Neuronal stem cell (in vitro differentiated cells): ENCODE measurements around the gene PROSER3.

Experiments used
- DNase-seq: peaks from one replicate; pipeline ENCODE4 v3.0.0-alpha.2; 2013; ENCODE audit warnings: low spot score
- H2AFZ ChIP-seq: one replicate; pipeline ENCODE4 v1.6.1; 2013; ENCODE audit warnings: mild to moderate bottlenecking, low read length, inconsistent platforms
- H2AK5ac ChIP-seq: 2 replicates; pipeline ENCODE4 v1.6.1; 2013; ENCODE audit warnings: low read depth, mild to moderate bottlenecking, inconsistent platforms, low read length, moderate library complexity, mixed read lengths
- H2BK120ac ChIP-seq: 2 replicates; pipeline ENCODE4 v1.6.1; 2013; ENCODE audit warnings: low read depth, mild to moderate bottlenecking, inconsistent platforms, low read length, moderate library complexity, mixed read lengths
- H2BK12ac ChIP-seq: one replicate; pipeline ENCODE4 v1.6.1; 2013; ENCODE audit warnings: low read length, inconsistent platforms
- H2BK15ac ChIP-seq: 2 replicates; pipeline ENCODE4 v1.6.1; 2013; ENCODE audit warnings: mild to moderate bottlenecking, low read length, inconsistent platforms, mixed read lengths
- H2BK5ac ChIP-seq: one replicate; pipeline ENCODE4 v1.6.1; 2013; ENCODE audit warnings: inconsistent platforms, mild to moderate bottlenecking, low read length, moderate library complexity
- H3K14ac ChIP-seq: one replicate; pipeline ENCODE4 v1.6.1; 2013; ENCODE audit warnings: low read length, inconsistent platforms
- H3K18ac ChIP-seq: 2 replicates; pipeline ENCODE4 v1.6.1; 2013; ENCODE audit warnings: low read length, inconsistent platforms
- H3K23ac ChIP-seq: 2 replicates; pipeline ENCODE4 v1.6.1; 2013; ENCODE audit warnings: low read depth, mild to moderate bottlenecking, mixed read lengths, low read length, inconsistent platforms; ENCODE audit not compliant: poor library complexity
- H3K27ac ChIP-seq: replicated peaks from 3 replicates; pipeline ENCODE4 v1.5.1; 2013; ENCODE audit warnings: low read length, inconsistent platforms
- H3K27me3 ChIP-seq, 3 experiments: 2 replicates each; pipeline ENCODE4 v1.6.1; 2013; ENCODE audit warnings: low read length in 3 of 3, mild to moderate bottlenecking in 2 of 3, inconsistent platforms in 1 of 3, low read depth in 1 of 3, mixed read lengths in 1 of 3, moderate library complexity in 1 of 3; ENCODE audit not compliant: control insufficient read depth in 3 of 3, insufficient read depth in 3 of 3
- H3K36me3 ChIP-seq, 2 donors: replicated peaks in 1 of 2; 2 replicates each; pipeline ENCODE4 v1.6.1; 2013; ENCODE audit warnings: low read length in 2 of 2; ENCODE audit not compliant: control insufficient read depth in 2 of 2, insufficient read depth in 2 of 2
- H3K4ac ChIP-seq: 2 replicates; pipeline ENCODE4 v1.6.1; 2013; ENCODE audit warnings: inconsistent platforms, mild to moderate bottlenecking, low read length, moderate library complexity
- H3K4me1 ChIP-seq, 2 donors: 1 replicate in 1 of 2; 2 replicates in 1 of 2; pipeline ENCODE4 v1.6.1; 2013; ENCODE audit warnings: low read length in 2 of 2, low read depth in 1 of 2; ENCODE audit not compliant: control insufficient read depth in 2 of 2, insufficient read depth in 1 of 2
- H3K4me2 ChIP-seq: one replicate; pipeline ENCODE4 v1.6.1; 2013; ENCODE audit warnings: mild to moderate bottlenecking, low read length, inconsistent platforms; ENCODE audit not compliant: insufficient read depth, poor library complexity, severe bottlenecking
- H3K4me3 ChIP-seq, 2 donors: 2 replicates each; pipeline ENCODE4 v1.5.1; 2013; ENCODE audit warnings: low read length in 2 of 2, mild to moderate bottlenecking in 2 of 2, inconsistent platforms in 1 of 2, moderate library complexity in 1 of 2
- H3K79me1 ChIP-seq: one replicate; pipeline ENCODE4 v1.6.1; 2013; ENCODE audit warnings: low read depth, mild to moderate bottlenecking, inconsistent platforms, low read length, moderate library complexity
- H3K9ac ChIP-seq: one replicate; pipeline ENCODE4 v1.6.1; 2013; ENCODE audit warnings: mild to moderate bottlenecking, low read depth, low read length, inconsistent platforms; ENCODE audit not compliant: poor library complexity
- H3K9me3 ChIP-seq, 2 donors: replicated peaks in 1 of 2; 2 replicates each; pipeline versions ENCODE3 to v1.6.1; 2013; ENCODE audit warnings: low read length in 2 of 2, mild to moderate bottlenecking in 2 of 2, inconsistent platforms in 1 of 2, low read depth in 1 of 2, mixed read lengths in 1 of 2, moderate library complexity in 1 of 2; ENCODE audit not compliant: control insufficient read depth in 2 of 2, insufficient read depth in 1 of 2
- H4K8ac ChIP-seq: one replicate; pipeline ENCODE4 v1.6.1; 2013; ENCODE audit warnings: low read depth, mild to moderate bottlenecking, inconsistent platforms, low read length, moderate library complexity
- H4K91ac ChIP-seq: one replicate; pipeline ENCODE4 v1.6.1; 2013; ENCODE audit warnings: low read length, low read depth, mild to moderate bottlenecking, inconsistent platforms; ENCODE audit not compliant: poor library complexity
- WGBS, 2 donors: extraction: QIAGEN DNeasy Blood & Tissue Kit; methylation state at CpG; one replicate each; pipeline ENCODE4 v1.1.7; 2013; ENCODE audit warnings: missing lambda C conversion rate in 2 of 2, mixed read lengths in 1 of 2; ENCODE audit not compliant: insufficient read length in 2 of 2, insufficient replicate concordance in 1 of 2; ENCODE audit errors: extremely low coverage in 2 of 2; 5-methylcytosine and 5-hydroxymethylcytosine counted together

PROSER3 gene

GRCh38 chr19:35739275-35740107 is 18.5 kb upstream of the PROSER3 start:
- Histone ChIP-seq H2AFZ (no peak overlapping the region), H3K4me2 (peak overlapping the region; percentile 83), H2BK12ac (no peak overlapping the region), H3K27me3 (no peaks in the 10 kb centered on the region), H3K18ac (no peak overlapping the region), H3K9ac (peak overlapping the region; percentile 24), H3K4me3 (peak overlapping the region; percentile 63 to 92), H2BK120ac (no peak overlapping the region), H3K9me3 (no peaks in the 10 kb centered on the region), H3K4me1 (peaks cover 5 to 8% of the 10 kb centered on the region in 2 donors), H3K27ac (no peak overlapping the region), H2BK5ac (no peak overlapping the region), H3K36me3 (peaks cover 39 to 59% of the 10 kb centered on the region in 2 donors), H3K14ac (peak overlapping the region; percentile 56), H4K8ac (peak overlapping the region; percentile 43), H3K4ac (no peak overlapping the region), H3K23ac (peak overlapping the region; percentile 89), H2AK5ac (peak overlapping the region; percentile 70), H3K79me1 (peaks cover 8% of the 10 kb centered on the region), H2BK15ac (peak overlapping the region; percentile 49), H4K91ac (no peak overlapping the region)
- DNase-seq, result no peak
- no CpG with 5 or more reads among the region's 29 CpGs for WGBS, 2 donors

GRCh38 chr19:35740108-35740422 is 17.9 kb upstream of the PROSER3 start:
- H3K36me3 ChIP-seq, result peaks cover 36 to 54% of the 10 kb centered on the region in 2 donors
- no peak overlapping the region for H3K14ac ChIP-seq
- DNase-seq, result no peak
- H2BK15ac ChIP-seq, result peak overlapping the region; percentile 49
- peak overlapping the region; percentile 93 for H3K9ac ChIP-seq
- peaks cover 8% of the 10 kb centered on the region for H3K79me1 ChIP-seq
- no peak overlapping the region for H3K4ac ChIP-seq
- H4K8ac ChIP-seq, result no peak overlapping the region
- H3K18ac ChIP-seq, result peak overlapping the region; percentile 80
- H3K27me3 ChIP-seq, result no peaks in the 10 kb centered on the region
- peak overlapping the region; percentile 91 for H2AFZ ChIP-seq
- H4K91ac ChIP-seq, result no peak overlapping the region
- no peak overlapping the region for H2BK12ac ChIP-seq
- WGBS, 2 donors, result no CpG with 5 or more reads among the region's 16 CpGs
- H3K9me3 ChIP-seq, result no peaks in the 10 kb centered on the region
- peak overlapping the region; percentile 70 for H2AK5ac ChIP-seq
- H3K4me1 ChIP-seq, result peaks cover 5 to 9% of the 10 kb centered on the region in 2 donors
- peak overlapping the region; percentile 63 to 92 for H3K4me3 ChIP-seq
- H3K4me2 ChIP-seq, result peak overlapping the region; percentile 83
- H3K23ac ChIP-seq, result peak overlapping the region; percentile 96
- H2BK120ac ChIP-seq, result no peak overlapping the region
- peak overlapping the region; percentile 69 for H3K27ac ChIP-seq
- peak overlapping the region; percentile 75 for H2BK5ac ChIP-seq

GRCh38 chr19:35740423-35741202 is 17.4 kb upstream of the PROSER3 start:
- Histone ChIP-seq H2AFZ (peak overlapping the region; percentile 92), H3K14ac (no peak overlapping the region), H3K4ac (no peak overlapping the region), H3K36me3 (peaks cover 32 to 48% of the 10 kb centered on the region in 2 donors), H3K4me2 (peak overlapping the region; percentile 92), H2BK120ac (no peak overlapping the region), H3K4me1 (peaks cover 5 to 9% of the 10 kb centered on the region in 2 donors), H3K27me3 (no peaks in the 10 kb centered on the region), H3K23ac (peak overlapping the region; percentile 96), H3K9ac (peak overlapping the region; percentile 93), H2AK5ac (peak overlapping the region; percentile 70), H2BK15ac (peak overlapping the region; percentile 49), H2BK12ac (no peak overlapping the region), H4K91ac (no peak overlapping the region), H3K79me1 (peaks cover 8% of the 10 kb centered on the region), H3K18ac (peak overlapping the region; percentile 87), H3K9me3 (no peaks in the 10 kb centered on the region), H3K27ac (peak overlapping the region; percentile 98), H4K8ac (no peak overlapping the region), H3K4me3 (peak overlapping the region; percentile 63 to 92), H2BK5ac (peak overlapping the region; percentile 84)
- WGBS, 2 donors, result no CpG with 5 or more reads among the region's 63 CpGs
- DNase-seq, result peak; percentile 98

DNA sequence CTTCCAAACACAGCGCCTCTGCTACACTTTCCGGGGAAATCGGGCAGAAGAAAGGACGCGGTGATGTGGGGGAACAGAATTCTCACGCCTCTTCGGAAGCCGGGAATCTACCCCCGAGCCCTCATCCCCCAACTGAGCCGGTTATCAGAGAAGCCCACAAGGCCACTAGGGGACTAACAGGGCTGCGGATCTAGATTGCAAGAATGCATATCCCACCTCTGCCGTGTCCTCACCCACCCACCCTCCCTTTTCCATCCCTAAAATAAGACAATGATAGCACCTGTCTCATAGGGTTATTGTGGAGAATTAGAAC is 16.8 kb upstream of the PROSER3 start:
- H3K4me1 ChIP-seq, result peaks cover 8 to 9% of the 10 kb centered on the region in 2 donors
- H2BK5ac ChIP-seq, result peak overlapping the region; percentile 84
- H3K9ac ChIP-seq, result peak overlapping the region; percentile 64
- no peak overlapping the region for H2AK5ac ChIP-seq
- H3K4ac ChIP-seq, result no peak overlapping the region
- H3K27ac ChIP-seq, result peak overlapping the region; percentile 98
- peak overlapping the region; percentile 92 for H2AFZ ChIP-seq
- no peak overlapping the region for H2BK12ac ChIP-seq
- no peak overlapping the region for H4K91ac ChIP-seq
- H3K79me1 ChIP-seq, result peaks cover 8% of the 10 kb centered on the region
- no CpG with 5 or more reads among the region's 12 CpGs for WGBS, 2 donors
- peak overlapping the region; percentile 87 for H3K18ac ChIP-seq
- peak overlapping the region; percentile 63 to 79 for H3K4me3 ChIP-seq
- H3K27me3 ChIP-seq, result no peaks in the 10 kb centered on the region
- peak overlapping the region; percentile 51 for H3K23ac ChIP-seq
- no peak overlapping the region for H2BK120ac ChIP-seq
- DNase-seq, result no peak
- peaks cover 30 to 43% of the 10 kb centered on the region in 2 donors for H3K36me3 ChIP-seq
- H3K14ac ChIP-seq, result no peak overlapping the region
- no peaks in the 10 kb centered on the region for H3K9me3 ChIP-seq
- no peak overlapping the region for H2BK15ac ChIP-seq
- H3K4me2 ChIP-seq, result peak overlapping the region; percentile 92
- H4K8ac ChIP-seq, result no peak overlapping the region
